Pericardium fibroblast (primary cell): ENCODE data around the gene S100A3. TPM values are rescaled to one million over a fixed set of nuclear protein-coding genes. Genes with fewer than 3 reads are reported as not detected.

ENCODE experiments used
- total RNA-seq: library from RNA; depleted of rRNA; stranded (reverse); fragments of >200 nt; gene quantifications from 2 replicates; pipeline ENCODE4 v1.2.3, GENCODE V29; 2015

Gene S100A3, protein sequence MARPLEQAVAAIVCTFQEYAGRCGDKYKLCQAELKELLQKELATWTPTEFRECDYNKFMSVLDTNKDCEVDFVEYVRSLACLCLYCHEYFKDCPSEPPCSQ
- 2.5 and 10.0 TPM in 2 replicates for total RNA-seq

DNA sequence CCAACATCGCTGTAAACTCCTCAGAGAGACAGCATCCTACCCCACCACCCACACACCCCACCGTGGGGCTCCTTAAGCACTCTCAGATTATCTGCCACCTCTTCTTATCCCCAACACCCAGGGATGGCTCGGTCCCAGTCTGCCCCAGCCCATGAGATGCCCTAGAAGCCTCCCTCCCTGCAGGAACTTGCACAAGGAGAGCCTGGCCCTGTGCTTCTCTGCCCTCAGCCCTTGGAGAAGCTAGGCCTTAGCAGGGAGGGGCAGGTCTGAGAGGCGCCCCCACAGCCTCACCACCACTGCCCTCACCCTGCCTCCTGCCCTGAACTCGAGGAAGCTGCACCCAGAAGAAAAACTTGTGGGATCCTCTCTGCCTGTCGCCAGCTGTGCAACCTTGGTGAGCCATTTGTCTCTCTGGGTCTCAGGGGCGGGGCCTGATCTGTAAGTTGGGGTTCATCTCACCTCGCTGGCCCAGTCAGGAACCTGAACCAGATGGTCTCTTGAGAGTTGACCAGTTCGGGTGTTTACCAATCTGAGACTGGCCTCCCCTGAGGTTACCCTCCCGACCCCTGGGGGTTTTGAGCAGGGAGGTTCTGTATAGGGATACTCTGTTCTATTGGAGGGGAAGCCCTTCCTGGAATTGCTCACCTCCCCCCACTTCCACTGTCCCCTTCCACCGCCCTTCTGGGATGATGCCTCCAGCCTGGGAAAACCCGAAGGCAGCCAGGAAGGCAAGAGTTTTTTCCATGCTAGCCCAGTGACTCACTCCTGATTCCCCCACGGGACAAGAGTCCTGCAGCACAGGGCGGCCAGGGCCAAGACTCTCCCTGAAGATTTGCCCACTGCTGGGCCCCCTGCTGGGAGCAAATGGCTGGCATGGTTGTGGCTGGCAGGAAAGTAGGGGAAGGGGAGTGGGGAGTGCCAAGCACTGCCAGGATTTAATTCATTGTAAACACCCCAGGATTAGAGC is at the start of gene S100A3:
TSS of gene S100A3 (minus strand) at position 537 of the 967 bp plus-strand sequence. CDS start 773 bp downstream, outside the sequence.

DNA sequence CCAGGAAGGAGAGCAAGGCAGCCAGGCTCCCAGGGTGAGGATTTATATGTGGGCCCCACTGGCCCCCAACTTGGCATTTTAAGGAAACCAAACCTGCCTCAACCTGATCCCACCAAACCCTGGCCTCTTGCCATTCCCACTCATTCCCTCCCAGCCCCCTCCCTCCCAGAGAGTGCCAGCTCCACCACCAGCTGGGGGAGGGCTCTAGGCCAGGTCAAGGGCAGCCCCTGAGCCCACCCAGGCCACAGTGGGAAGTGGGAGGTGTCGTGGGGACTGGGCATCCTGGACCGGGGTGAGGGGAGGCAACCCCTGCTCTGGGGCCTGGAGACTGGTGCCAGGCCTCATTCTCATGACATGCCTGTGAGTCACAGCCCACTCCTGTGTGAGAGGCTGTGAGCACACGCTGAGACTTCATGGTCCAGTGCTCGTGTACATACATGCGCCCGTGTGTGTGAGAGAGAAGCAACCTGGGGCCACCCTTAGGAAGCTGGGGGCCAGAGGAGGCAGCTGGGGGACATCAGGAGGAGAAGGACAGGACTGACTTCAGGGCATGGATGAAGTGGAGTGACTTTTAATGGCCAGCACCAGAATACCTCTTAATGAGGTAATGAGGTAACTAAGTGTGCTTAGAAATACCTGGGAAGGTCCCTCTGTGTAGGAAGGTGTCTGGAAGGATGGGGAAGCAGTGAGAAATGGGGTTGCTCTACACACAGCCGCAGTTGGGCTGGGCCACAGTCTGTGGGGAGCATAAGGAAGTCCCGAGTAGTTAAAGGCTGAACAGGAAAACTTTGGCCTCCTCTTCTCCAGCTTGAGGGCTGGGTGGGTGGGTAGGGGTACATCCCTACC is 16.7 kb upstream of the S100A3 start, which contains the start of gene S100A2:
TSS of gene S100A2 (minus strand) at position 316 of the 846 bp plus-strand sequence. CDS start 1,967 bp downstream, outside the sequence.

DNA sequence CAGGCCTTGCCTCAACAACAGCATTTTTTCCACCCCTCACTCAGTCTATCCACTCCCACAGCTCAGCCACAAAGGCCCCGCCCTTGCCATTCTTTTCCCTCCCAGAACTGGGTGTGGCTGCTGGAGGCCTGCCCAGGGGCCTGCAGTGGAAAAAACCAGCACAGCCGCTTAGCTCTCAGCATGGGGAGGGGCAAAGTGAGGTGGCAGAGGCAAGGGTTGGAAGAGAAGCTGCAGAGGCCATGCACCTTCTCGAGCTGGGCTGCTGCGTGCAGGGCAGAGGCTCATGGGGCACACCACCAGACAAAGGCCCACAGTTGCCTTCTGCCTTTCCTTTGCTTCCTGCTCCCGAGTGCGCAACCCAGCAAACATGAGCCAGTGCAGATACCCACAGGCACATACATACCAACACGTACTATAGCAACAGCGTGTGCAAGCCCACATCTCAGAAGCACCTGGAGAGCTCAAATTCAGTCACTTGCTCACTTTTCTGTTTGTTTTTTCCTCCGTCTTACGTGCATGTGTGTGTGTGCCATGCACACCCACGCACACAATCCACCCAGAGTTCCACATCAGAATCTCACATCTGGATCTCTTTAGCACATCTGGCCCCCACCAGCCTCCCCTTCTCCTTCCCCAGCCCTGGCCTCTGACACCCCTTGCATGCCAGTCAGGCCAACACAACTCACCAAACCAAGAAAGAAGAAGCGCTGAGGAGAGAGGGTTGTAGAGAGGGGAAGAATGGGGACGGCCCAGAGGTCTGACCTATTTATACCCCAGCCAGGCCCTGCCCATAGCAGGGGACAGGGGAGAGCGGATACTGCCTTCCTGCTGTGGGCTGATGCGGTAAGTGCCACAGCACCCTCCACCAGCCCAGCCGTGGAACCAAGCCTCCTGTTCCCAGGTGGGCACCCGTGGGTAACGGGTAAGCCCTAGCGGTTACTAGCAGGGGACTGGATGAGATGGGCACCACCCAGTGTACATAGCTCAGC is 3.7 kb downstream of the S100A3 start, which contains the start of gene S100A4:
TSS of gene S100A4 (minus strand) at position 740 of the 989 bp plus-strand sequence. CDS start 1,012 bp downstream, outside the sequence.

DNA sequence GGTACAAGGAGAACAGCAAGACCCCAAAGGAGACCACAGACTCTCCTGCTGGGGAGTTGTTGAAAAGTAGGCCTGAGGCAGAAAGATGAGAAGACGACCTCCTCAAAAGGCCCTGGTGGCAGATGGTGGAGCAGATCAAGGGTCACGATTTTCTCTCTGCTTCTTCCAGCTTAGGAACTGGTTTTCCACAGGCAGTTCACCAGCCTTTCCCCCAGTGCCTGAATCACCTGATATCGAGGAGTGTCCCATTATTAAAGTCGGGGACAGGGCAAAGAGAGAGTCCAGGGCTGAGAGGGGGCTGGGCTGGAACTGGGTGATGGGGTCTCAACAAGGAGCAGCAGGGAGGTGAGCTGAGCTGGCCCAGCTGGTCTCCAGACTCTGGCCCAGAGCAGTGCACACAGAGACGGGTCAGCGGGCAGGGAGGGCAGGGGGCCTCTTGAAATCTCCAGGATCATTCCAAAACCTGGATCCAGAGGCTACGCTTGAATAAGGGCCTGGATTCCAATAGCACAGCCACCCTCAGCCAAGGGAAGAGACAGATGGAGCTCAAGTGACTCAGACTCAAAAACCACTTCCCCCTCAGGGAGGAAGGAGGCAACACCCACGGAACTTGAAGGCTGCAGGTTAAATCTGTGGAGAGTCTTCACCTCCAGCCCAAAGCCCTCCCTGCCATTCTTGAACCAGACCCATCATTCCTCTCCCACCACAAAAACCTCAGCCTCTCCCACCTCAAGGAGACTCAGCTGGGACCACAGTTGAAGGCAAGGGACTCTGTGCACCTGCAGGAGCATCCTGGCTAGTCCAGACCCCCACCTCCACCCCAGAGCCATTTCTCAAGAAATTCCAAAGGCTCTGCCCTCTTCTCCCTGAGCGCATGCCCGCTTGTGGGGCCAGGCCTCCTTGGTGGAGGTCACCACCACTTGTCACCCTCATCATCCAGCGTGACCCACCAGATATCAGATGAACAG is 8.4 kb downstream of the S100A3 start, which contains the start of gene S100A5:
TSS of gene S100A5 (minus strand) at position 541 of the 968 bp plus-strand sequence. CDS start 743 bp downstream, outside the sequence.

DNA sequence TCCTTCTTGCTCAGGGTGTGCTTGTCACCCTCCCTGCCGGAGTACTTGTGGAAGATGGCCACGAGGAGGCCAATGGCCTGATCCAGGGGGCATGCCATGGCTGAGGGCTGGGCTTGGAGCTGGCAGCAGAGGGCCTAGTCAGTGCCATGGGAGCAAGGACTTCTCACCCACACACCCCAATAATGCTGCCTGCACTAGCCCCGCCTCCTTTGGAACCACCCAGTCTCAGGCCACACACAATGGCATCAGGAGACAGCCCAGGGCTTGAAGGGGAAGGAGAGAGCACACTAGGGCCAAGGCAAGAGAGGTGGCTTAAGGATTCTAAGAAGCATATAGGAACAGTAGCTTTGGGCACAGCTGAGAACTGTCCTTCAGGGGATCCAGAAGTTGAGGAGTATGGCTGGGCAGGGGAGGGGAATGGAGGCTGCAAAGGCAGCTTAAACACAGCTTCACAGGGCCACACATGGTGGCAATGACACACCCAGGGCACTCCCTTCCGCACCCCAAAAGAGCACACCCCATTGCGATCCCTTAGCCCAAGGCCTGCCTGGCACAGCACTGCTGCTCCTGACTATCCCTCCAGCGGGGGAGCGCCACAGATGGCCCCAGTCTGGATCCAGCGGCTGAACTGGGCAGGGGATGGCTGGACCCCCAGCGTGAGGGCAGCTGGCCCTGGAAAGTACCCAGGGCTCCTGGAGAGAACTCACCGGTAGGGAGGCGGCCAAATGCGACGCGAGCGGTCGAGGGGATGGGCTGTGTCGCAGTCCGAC is 13.6 kb downstream of the S100A3 start, which contains the start of gene S100A6:
TSS of gene S100A6 (minus strand) at position 750 of the 770 bp plus-strand sequence. CDS start at position 98, 652 bp downstream.

Other genes with a start within 250 kb of the S100A3 start
- not detected in 2 replicates for gene PGLYRP3, start 236.3 kb downstream of the S100A3 start, total RNA-seq
- gene PGLYRP4, start 200.4 kb downstream of the S100A3 start, total RNA-seq: not detected in 2 replicates
- gene S100A9, start 191.4 kb downstream of the S100A3 start, total RNA-seq: 0.82 TPM in 1 of 2 replicates, not detected in the other
- not detected in 2 replicates for gene S100A12, start 173.6 kb downstream of the S100A3 start, total RNA-seq
- not detected in 2 replicates for gene S100A8, start 158.2 kb downstream of the S100A3 start, total RNA-seq
- not detected in 2 replicates for gene S100A7A, start 132.7 kb downstream of the S100A3 start, total RNA-seq
- not detected in 2 replicates for gene S100A7, start 88.6 kb downstream of the S100A3 start, total RNA-seq
- gene S100A6, start 13.3 kb downstream of the S100A3 start, total RNA-seq: 841 and 1,509 TPM in 2 replicates
- gene S100A5, start 8.3 kb downstream of the S100A3 start, total RNA-seq: not detected in 2 replicates
- 33.4 and 191 TPM in 2 replicates for gene S100A4, start 3.5 kb downstream of the S100A3 start, total RNA-seq
- gene S100A2, start 16.6 kb upstream of the S100A3 start, total RNA-seq: not detected in 2 replicates
- 169 and 192 TPM in 2 replicates for gene S100A16, start 63.9 kb upstream of the S100A3 start, total RNA-seq
- not detected in 2 replicates for gene S100A14, start 67.1 kb upstream of the S100A3 start, total RNA-seq
- gene S100A13, start 78.2 kb upstream of the S100A3 start, total RNA-seq: 178 and 215 TPM in 2 replicates
- 0.12 and 0.17 TPM in 2 replicates for gene S100A1, start 79.2 kb upstream of the S100A3 start, total RNA-seq
- gene CHTOP, start 84.8 kb upstream of the S100A3 start, total RNA-seq: 22.6 and 28.5 TPM in 2 replicates
- 59.2 and 71.2 TPM in 2 replicates for gene SNAPIN, start 109.4 kb upstream of the S100A3 start, total RNA-seq
- 107 and 114 TPM in 2 replicates for gene ILF2, start 121.7 kb upstream of the S100A3 start, total RNA-seq
- 46.2 and 84.8 TPM in 2 replicates for gene NPR1, start 129.4 kb upstream of the S100A3 start, total RNA-seq
- 26.0 and 38.2 TPM in 2 replicates for gene INTS3, start 178.8 kb upstream of the S100A3 start, total RNA-seq
- gene SLC27A3, start 226.1 kb upstream of the S100A3 start, total RNA-seq: 53.7 and 65.2 TPM in 2 replicates